Chondrocyte (in vitro differentiated cells): ENCODE measurements around the gene SLC2A10. TPM values are rescaled to one million over a fixed set of nuclear protein-coding genes. Genes with fewer than 3 reads are reported as not detected.

Source experiments
- DNase-seq: peaks from one replicate; pipeline ENCODE4 v3.0.0; 2021; ENCODE audit warnings: mixed read lengths, low spot score
- H3K27ac Mint-ChIP-seq: one replicate; pipeline ENCODE4 v1.8.0; 2021; ENCODE audit warnings: mild to moderate bottlenecking, moderate library complexity, mixed read lengths; ENCODE audit not compliant: unreplicated experiment
- H3K27me3 Mint-ChIP-seq: 2 replicates; pipeline ENCODE4 v1.8.0; 2021; ENCODE audit warnings: low read depth, mixed read lengths
- H3K36me3 Mint-ChIP-seq: 2 replicates; pipeline ENCODE4 v1.8.0; 2021; ENCODE audit warnings: low read depth, mixed read lengths
- H3K4me1 Mint-ChIP-seq: 2 replicates; pipeline ENCODE4 v1.8.0; 2021; ENCODE audit warnings: low read depth, mild to moderate bottlenecking, mixed read lengths
- H3K4me3 Mint-ChIP-seq: one replicate; pipeline ENCODE4 v1.8.0; 2021; ENCODE audit warnings: mild to moderate bottlenecking, moderate library complexity, mixed read lengths; ENCODE audit not compliant: unreplicated experiment
- H3K9me3 Mint-ChIP-seq: 2 replicates; pipeline ENCODE4 v1.8.0; 2021; ENCODE audit warnings: low read depth, mixed read lengths
- total RNA-seq: library from RNA; stranded (reverse); gene quantifications from 3 replicates; pipeline ENCODE4 v1.2.1, GENCODE V29; 2021
- TF ChIP-seq, protein P1 (sequence below): fragments of 200-600 bp; sonication (generic); IDR thresholded peaks from 2 replicates; pipeline ENCODE4 v1.5.0; 2021; ENCODE audit warnings: antibody characterized with exemption, mild to moderate bottlenecking, moderate library complexity

The SLC2A10 gene
- total RNA-seq, 1 donor from 2014 or later: 39.6 TPM

DNA sequence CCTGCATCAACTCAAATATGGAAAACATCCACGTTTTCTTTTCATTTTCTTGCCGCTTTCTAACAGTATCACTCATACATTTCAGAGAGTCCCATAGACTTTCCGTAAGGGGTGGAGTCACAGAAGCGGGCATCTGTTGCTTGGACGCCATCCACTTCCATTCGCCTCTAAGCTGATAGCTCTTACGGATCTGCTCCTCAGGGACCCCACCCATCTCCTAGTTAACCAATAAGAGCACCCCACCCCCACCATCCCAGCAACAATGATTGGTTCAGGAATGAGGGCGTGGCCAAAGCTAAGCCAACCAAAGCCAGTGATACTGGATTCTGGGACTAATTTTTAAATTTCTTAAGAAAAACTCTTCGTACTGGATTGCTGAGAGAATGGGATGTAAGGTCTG, 42.4 kb downstream of the SLC2A10 start:
- Mint-ChIP-seq H3K4me3 (no peak overlapping the region), H3K4me1 (peaks cover 30% of the 10 kb centered on the region), H3K27ac (no peak overlapping the region), H3K36me3 (no peaks in the 10 kb centered on the region), H3K9me3 (no peaks in the 10 kb centered on the region), H3K27me3 (peaks cover 4% of the 10 kb centered on the region)
- no peak for DNase-seq
- TF ChIP-seq, protein P1, sequence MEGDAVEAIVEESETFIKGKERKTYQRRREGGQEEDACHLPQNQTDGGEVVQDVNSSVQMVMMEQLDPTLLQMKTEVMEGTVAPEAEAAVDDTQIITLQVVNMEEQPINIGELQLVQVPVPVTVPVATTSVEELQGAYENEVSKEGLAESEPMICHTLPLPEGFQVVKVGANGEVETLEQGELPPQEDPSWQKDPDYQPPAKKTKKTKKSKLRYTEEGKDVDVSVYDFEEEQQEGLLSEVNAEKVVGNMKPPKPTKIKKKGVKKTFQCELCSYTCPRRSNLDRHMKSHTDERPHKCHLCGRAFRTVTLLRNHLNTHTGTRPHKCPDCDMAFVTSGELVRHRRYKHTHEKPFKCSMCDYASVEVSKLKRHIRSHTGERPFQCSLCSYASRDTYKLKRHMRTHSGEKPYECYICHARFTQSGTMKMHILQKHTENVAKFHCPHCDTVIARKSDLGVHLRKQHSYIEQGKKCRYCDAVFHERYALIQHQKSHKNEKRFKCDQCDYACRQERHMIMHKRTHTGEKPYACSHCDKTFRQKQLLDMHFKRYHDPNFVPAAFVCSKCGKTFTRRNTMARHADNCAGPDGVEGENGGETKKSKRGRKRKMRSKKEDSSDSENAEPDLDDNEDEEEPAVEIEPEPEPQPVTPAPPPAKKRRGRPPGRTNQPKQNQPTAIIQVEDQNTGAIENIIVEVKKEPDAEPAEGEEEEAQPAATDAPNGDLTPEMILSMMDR: no peak

DNA sequence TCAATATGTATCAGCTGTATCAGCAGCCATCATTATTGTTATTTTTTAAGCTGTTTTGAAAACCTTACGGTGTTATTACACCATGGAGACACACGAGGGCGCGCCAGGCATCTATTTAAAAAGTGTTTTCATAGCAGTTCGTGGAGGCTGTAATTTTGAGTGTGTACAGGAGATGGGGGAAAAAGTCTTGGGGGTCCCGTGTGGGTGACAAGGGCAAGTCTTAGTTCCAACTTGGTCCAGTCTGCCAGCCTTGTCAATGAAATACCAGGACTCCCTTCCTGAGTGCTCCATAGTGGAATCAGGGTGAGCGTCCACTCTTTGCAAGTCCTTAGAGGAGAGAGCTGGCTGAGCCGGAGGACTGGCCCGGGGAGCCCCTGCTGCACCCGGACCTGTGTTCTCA, 43.3 kb downstream of the SLC2A10 start:
- Mint-ChIP-seq H3K27me3 (peaks cover 3% of the 10 kb centered on the region), H3K9me3 (no peaks in the 10 kb centered on the region), H3K4me1 (peaks cover 24% of the 10 kb centered on the region), H3K36me3 (no peaks in the 10 kb centered on the region), H3K4me3 (no peak overlapping the region), H3K27ac (no peak overlapping the region)
- DNase-seq: no peak
- TF ChIP-seq, protein P1: peak; percentile 91

DNA sequence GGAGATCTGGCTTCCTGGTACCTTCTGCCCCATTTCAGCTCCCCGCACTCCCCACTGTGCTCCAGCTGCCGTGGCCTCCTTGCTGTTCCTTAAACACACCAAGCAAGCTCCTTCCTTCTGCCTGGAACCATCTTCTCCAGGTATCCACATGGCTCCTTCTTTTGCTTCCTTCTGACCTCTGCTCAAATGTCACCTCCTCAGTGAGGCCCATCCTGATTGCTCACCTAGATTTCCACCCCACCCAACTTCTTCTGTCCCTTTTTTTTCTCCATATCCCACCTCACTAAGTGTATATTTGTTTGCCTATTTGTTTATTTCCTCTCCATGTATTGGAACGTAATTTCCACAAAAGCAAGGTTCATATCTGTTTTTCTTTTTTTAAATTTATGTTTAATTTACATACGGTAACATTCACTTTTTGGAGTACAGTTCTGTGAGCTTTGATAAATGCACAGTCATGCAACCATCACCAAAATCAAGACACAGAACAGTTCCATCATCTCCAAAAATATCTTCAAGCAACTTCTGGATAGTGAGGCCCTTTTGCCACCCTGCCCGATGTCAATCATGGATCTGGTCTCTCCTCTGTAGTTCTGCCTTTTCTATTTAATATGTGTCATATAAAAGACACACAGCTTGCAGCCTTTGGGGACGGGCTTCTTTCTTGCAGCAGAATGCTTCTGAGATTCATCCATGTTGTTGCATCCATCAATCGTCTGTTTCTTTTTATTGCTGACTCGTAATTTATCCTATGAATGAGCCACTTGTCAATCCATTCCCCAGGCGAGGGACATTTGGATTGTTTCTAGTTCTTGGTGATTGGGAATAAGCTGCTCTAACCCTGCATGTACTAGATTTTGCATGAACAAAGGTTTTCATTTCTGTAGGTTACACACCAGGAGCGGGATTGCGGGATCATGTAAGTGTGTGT, 46.3 kb downstream of the SLC2A10 start:
- TF ChIP-seq, protein P1: no peak
- Mint-ChIP-seq H3K27me3 (peaks cover 11% of the 10 kb centered on the region), H3K9me3 (no peaks in the 10 kb centered on the region), H3K27ac (no peak overlapping the region), H3K4me3 (no peak overlapping the region), H3K36me3 (no peaks in the 10 kb centered on the region), H3K4me1 (peaks cover 16% of the 10 kb centered on the region)
- no peak for DNase-seq

DNA sequence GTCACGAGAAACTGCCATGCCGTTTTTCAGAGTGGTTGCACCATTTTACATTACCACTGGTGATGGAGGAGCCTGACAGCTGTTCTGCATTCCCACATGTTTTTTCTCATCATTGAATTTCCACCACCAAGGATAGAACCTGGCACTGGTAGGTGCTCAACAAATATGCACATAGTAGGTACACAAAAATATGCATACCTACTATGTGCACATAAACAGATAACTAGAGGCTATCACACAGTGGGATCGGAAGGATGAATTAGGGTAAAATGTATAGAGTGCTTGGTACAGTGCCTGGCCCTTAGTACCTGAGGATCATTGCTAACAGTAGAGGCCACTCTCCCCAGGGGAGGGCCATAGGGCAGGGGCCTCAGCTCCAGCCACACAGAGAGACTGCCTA, 47.0 kb downstream of the SLC2A10 start:
- TF ChIP-seq, protein P1: no peak
- Mint-ChIP-seq H3K27ac (no peak overlapping the region), H3K4me3 (no peak overlapping the region), H3K4me1 (peaks cover 16% of the 10 kb centered on the region), H3K9me3 (no peaks in the 10 kb centered on the region), H3K36me3 (no peaks in the 10 kb centered on the region), H3K27me3 (peaks cover 17% of the 10 kb centered on the region)
- no peak for DNase-seq

DNA sequence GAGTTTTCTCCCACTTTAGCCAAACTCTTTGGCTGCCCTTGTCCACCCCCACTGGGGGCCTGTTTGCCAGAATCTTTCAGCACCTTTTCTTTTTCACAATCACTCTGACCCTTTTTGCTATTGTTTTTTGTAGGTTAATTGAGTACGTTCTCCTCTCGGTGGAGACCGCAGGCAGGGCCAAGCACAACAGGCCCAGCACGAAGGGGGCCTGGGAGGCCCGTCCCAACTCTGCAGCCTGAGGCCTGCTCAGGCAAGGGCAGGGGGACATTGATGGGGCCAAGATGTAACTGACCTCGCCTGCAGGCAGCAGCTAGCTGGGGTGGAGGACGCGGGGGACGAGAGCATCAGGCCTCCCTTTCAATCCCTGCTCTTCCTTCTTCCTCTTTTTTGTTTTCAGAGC, 47.7 kb downstream of the SLC2A10 start:
- peaks cover 16% of the 10 kb centered on the region for H3K4me1 Mint-ChIP-seq
- H3K4me3 Mint-ChIP-seq: no peak overlapping the region
- H3K9me3 Mint-ChIP-seq: no peaks in the 10 kb centered on the region
- DNase-seq: no peak
- H3K36me3 Mint-ChIP-seq: no peaks in the 10 kb centered on the region
- peaks cover 17% of the 10 kb centered on the region for H3K27me3 Mint-ChIP-seq
- H3K27ac Mint-ChIP-seq: no peak overlapping the region
- TF ChIP-seq, protein P1: no peak
